Upper lobe of left lung (tissue), 6 donors: ENCODE results near the gene DDIAS. TPM values are rescaled to one million over a fixed set of nuclear protein-coding genes. Genes with fewer than 3 reads are reported as not detected.
"Not testable (repeated sequence)": the region's sequence is repeated elsewhere in the genome, so short reads cannot be mapped to it uniquely, and the experiment has no call there.

Experiments
- ATAC-seq, 2 donors: fragments of 200-7000 bp; cut with Tn5 transposase; one replicate each; pipeline ENCODE4 v1.9.1; 2022; ENCODE audit warnings: mild to moderate bottlenecking in 2 of 2, moderate library complexity in 2 of 2; ENCODE audit not compliant: low FRiP score in 2 of 2
- DNase-seq, 2 donors: peaks; one replicate each; pipeline ENCODE4 v3.0.0-alpha.2; 2019 to 2020
- H3K27ac ChIP-seq, 4 donors: fragments of 200-600 bp; sonication (generic); one replicate each; pipeline ENCODE4 v1.5.1; 2016 to 2019
- H3K27me3 ChIP-seq, 4 donors: fragments of 200-600 bp; sonication (generic); one replicate each; pipeline ENCODE4 v1.5.1; 2017 to 2019
- H3K36me3 ChIP-seq, 4 donors: fragments of 200-600 bp; sonication (generic); one replicate each; pipeline ENCODE4 v1.5.1; 2016 to 2019
- H3K4me1 ChIP-seq, 4 donors: fragments of 200-600 bp; sonication (generic); one replicate each; pipeline ENCODE4 v1.5.1; 2018 to 2019
- H3K4me3 ChIP-seq, 4 donors: fragments of 200-600 bp; sonication (generic); one replicate each; pipeline ENCODE4 v1.5.1; 2017 to 2019; ENCODE audit warnings: mild to moderate bottlenecking in 2 of 4, moderate library complexity in 1 of 4
- H3K9me3 ChIP-seq, 4 donors: fragments of 200-600 bp; sonication (generic); one replicate each; pipeline ENCODE4 v1.5.1; 2018 to 2019
- CTCF ChIP-seq, 6 experiments: fragments of 450-650 bp in 4 of 6; fragments of 200-600 bp in 2 of 6; sonication (generic) in 2 of 6; IDR thresholded peaks; one replicate each; pipeline ENCODE4 v1.5.1; 2016 to 2019; ENCODE audit warnings: antibody characterized with exemption in 6 of 6
- EP300 ChIP-seq, 4 donors: sonication (generic); formaldehyde crosslinking; IDR thresholded peaks; one replicate each; pipeline ENCODE4 v1.5.1; 2017; ENCODE audit warnings: antibody characterized with exemption in 4 of 4, control low read depth in 2 of 4
- POLR2A ChIP-seq, 4 donors: fragments of 450-650 bp; IDR thresholded peaks; one replicate each; pipeline ENCODE4 v1.5.1; 2016 to 2017; ENCODE audit warnings: antibody characterized with exemption in 4 of 4, mild to moderate bottlenecking in 2 of 4
- POLR2AphosphoS5 ChIP-seq, 2 donors: sonication (generic); formaldehyde crosslinking; IDR thresholded peaks; one replicate each; pipeline ENCODE4 v1.5.1; 2017; ENCODE audit warnings: antibody characterized with exemption in 2 of 2
- WGBS, 2 donors: methylation state at CpG; one replicate each; pipeline ENCODE4 v1.1.5; 2017 to 2018; 5-methylcytosine and 5-hydroxymethylcytosine counted together
- total RNA-seq, 6 donors: library from RNA; depleted of rRNA in 4 of 6; stranded (reverse); fragments of >200 nt in 4 of 6; gene quantifications; one replicate each; pipeline versions ENCODE4 v1.1.0 to v1.2.1, GENCODE V29; 2016 to 2021
- donor health status: DM: no; HTN: no; CAD: no; lungs with moderate emphysema.
- donor health status: DM: no; HTN: yes; CAD: no; lungs with severe emphysema.

DDIAS gene
- 1 to 10 TPM in 4 of 6 donors, not detected in 2; 1.3 to 5.6 (median 3.2) TPM for total RNA-seq

GRCh38 chr11:82901165-82901921 lies at the start of gene DDIAS:
Gene DDIAS (plus strand): TSS chr11:82901736. CDS start chr11:82914739, 13,003 bp downstream.
- H3K27me3 ChIP-seq = no peaks in the 10 kb centered on the region
- 0 to 2% methylated on average over 31 to 49 of the region's 49 CpGs for WGBS, 2 donors
- peak within 1 kb of the TSS; percentile 57 to 70 (median 65) for H3K4me3 ChIP-seq
- ATAC-seq (peak; percentile 92 to 94), DNase-seq (peak; percentile 88 to 96)
- H3K27ac ChIP-seq = peak within 1 kb of the TSS; percentile 92 to 96 (median 92)
- no peaks in the 10 kb centered on the region for H3K9me3 ChIP-seq
- TF ChIP-seq CTCF (IDR thresholded peaks at IDR 0.05) (peak in 1 of 6 experiments; percentile 20), POLR2AphosphoS5 (IDR thresholded peaks at IDR 0.05) (peak; percentile 54 to 82), POLR2A (IDR thresholded peaks at IDR 0.05) (peak in 1 of 4 donors; percentile 79), EP300 (IDR thresholded peaks at IDR 0.05) (no peak)
- H3K4me1 ChIP-seq = peaks cover 12 to 33% (median 17%) of the 10 kb centered on the region in 4 donors
- no peaks in the 10 kb centered on the region for H3K36me3 ChIP-seq

GRCh38 chr11:82854242-82854641 lies 47.3 kb upstream of the DDIAS start:
- DNase-seq (no peak), ATAC-seq (no peak)
- Histone ChIP-seq H3K36me3 (peaks cover 0 to 10% (median 0%) of the 10 kb centered on the region in 4 donors), H3K4me3 (no peak overlapping the region), H3K4me1 (peaks cover 0 to 4% (median 0%) of the 10 kb centered on the region in 4 donors), H3K27me3 (no peaks in the 10 kb centered on the region), H3K9me3 (no peaks in the 10 kb centered on the region), H3K27ac (no peak overlapping the region)
- TF ChIP-seq EP300 (IDR thresholded peaks at IDR 0.05) = no peak
- TF ChIP-seq CTCF (IDR thresholded peaks at IDR 0.05) = no peak
- no peak for TF ChIP-seq POLR2A (IDR thresholded peaks at IDR 0.05)
- no peak for TF ChIP-seq POLR2AphosphoS5 (IDR thresholded peaks at IDR 0.05)

- not testable (repeated sequence) for ATAC-seq, H3K36me3 ChIP-seq, H3K4me3 ChIP-seq, H3K4me1 ChIP-seq, H3K9me3 ChIP-seq, H3K27me3 ChIP-seq, H3K27ac ChIP-seq, DNase-seq
- WGBS, 2 donors = 100% methylated on average over 1 of the region's 1 CpG
Observed at GRCh38 chr11:82854916-82855315, 46.6 kb upstream of the DDIAS start.

GRCh38 chr11:82855616-82856015 lies 45.9 kb upstream of the DDIAS start:
- no peaks in the 10 kb centered on the region for H3K27me3 ChIP-seq
- ATAC-seq (no peak), DNase-seq (no peak)
- H3K9me3 ChIP-seq = no peaks in the 10 kb centered on the region
- H3K4me3 ChIP-seq = no peak overlapping the region
- H3K27ac ChIP-seq = no peak overlapping the region
- 97 to 98% methylated on average over 2 of the region's 2 CpGs for WGBS, 2 donors
- peaks cover 0 to 9% (median 0%) of the 10 kb centered on the region in 4 donors for H3K4me1 ChIP-seq
- no peaks in the 10 kb centered on the region for H3K36me3 ChIP-seq
- no peak for TF ChIP-seq POLR2A (IDR thresholded peaks at IDR 0.05)
- TF ChIP-seq EP300 (IDR thresholded peaks at IDR 0.05) = no peak
- no peak for TF ChIP-seq POLR2AphosphoS5 (IDR thresholded peaks at IDR 0.05)
- TF ChIP-seq CTCF (IDR thresholded peaks at IDR 0.05) = no peak

GRCh38 chr11:82857145-82857544 lies 44.4 kb upstream of the DDIAS start:
- H3K36me3 ChIP-seq = no peaks in the 10 kb centered on the region
- H3K9me3 ChIP-seq = no peaks in the 10 kb centered on the region
- 97 to 100% methylated on average over 2 of the region's 2 CpGs for WGBS, 2 donors
- H3K27me3 ChIP-seq = no peaks in the 10 kb centered on the region
- H3K4me1 ChIP-seq = peaks cover 0 to 9% (median 0%) of the 10 kb centered on the region in 4 donors
- H3K27ac ChIP-seq = no peak overlapping the region
- no peak overlapping the region for H3K4me3 ChIP-seq
- DNase-seq (no peak), ATAC-seq (no peak)
- no peak for TF ChIP-seq CTCF (IDR thresholded peaks at IDR 0.05)
- no peak for TF ChIP-seq POLR2A (IDR thresholded peaks at IDR 0.05)
- no peak for TF ChIP-seq POLR2AphosphoS5 (IDR thresholded peaks at IDR 0.05)
- TF ChIP-seq EP300 (IDR thresholded peaks at IDR 0.05) = no peak
